IMR-90 (cell line): ENCODE measurements around the gene BTBD1. TPM values are rescaled to one million over a fixed set of nuclear protein-coding genes. Genes with fewer than 3 reads are reported as not detected.

Experiments used
- ATAC-seq: fragments of 200-7000 bp; cut with Tn5 transposase; 2 replicates; pipeline ENCODE4 v1.9.1; 2020; ENCODE audit warnings: low read depth, mild to moderate bottlenecking, moderate library complexity
- BruUV-seq: library from RNA; stranded (reverse); fragments of 400-500 nt; replicated peaks from 2 replicates; lab custom pipeline; 2021; lab: Mats Ljungman, UMichigan
- CTCF ChIA-PET: fragments of 300-600 bp; formaldehyde crosslinking; extraction: SDS; loops from one replicate; lab custom pipeline; 2021; ENCODE audit warnings: antibody characterized with exemption; lab: Yijun Ruan, JAX
- POLR2A ChIA-PET: fragments of 300-600 bp; sonication (Branson Sonifier 250); formaldehyde crosslinking; loops from one replicate; lab custom pipeline; 2022; ENCODE audit warnings: antibody characterized with exemption; ENCODE audit not compliant: unreplicated experiment; lab: Charles Lee
- DNase-seq: peaks from one replicate; pipeline ENCODE4 v3.0.0; 2013
- H2AFZ ChIP-seq: replicated peaks from 2 replicates; pipeline ENCODE3; 2013; ENCODE audit warnings: low read length, mild to moderate bottlenecking; ENCODE audit not compliant: poor library complexity
- H2AK5ac ChIP-seq: 2 replicates; pipeline ENCODE4 v1.6.1; 2013; ENCODE audit warnings: low read depth, low read length, inconsistent platforms
- H2AK9ac ChIP-seq: replicated peaks from 2 replicates; pipeline ENCODE3; 2013; ENCODE audit warnings: mild to moderate bottlenecking, low read depth, low read length, moderate library complexity; ENCODE audit not compliant: poor library complexity
- H2BK120ac ChIP-seq: 2 replicates; pipeline ENCODE4 v1.6.1; 2013; ENCODE audit warnings: low read depth, low read length, inconsistent platforms
- H2BK15ac ChIP-seq: 3 replicates; pipeline ENCODE4 v1.6.1; 2013; ENCODE audit warnings: low read depth, low read length, inconsistent platforms
- H2BK20ac ChIP-seq: 2 replicates; pipeline ENCODE4 v1.6.1; 2013; ENCODE audit warnings: low read depth, mild to moderate bottlenecking, inconsistent platforms, low read length, moderate library complexity
- H2BK5ac ChIP-seq: 2 replicates; pipeline ENCODE4 v1.6.1; 2013; ENCODE audit warnings: mild to moderate bottlenecking, low read depth, low read length, inconsistent platforms; ENCODE audit not compliant: poor library complexity, severe bottlenecking
- H3K14ac ChIP-seq: replicated peaks from 2 replicates; pipeline ENCODE4 v1.6.1; 2013; ENCODE audit warnings: low read depth, low read length, inconsistent platforms
- H3K18ac ChIP-seq: 2 replicates; pipeline ENCODE4 v1.6.1; 2013; ENCODE audit warnings: low read depth, low read length, control low read depth
- H3K23ac ChIP-seq: 2 replicates; pipeline ENCODE4 v1.6.1; 2013; ENCODE audit warnings: low read depth, low read length, inconsistent platforms
- H3K27ac ChIP-seq: 2 replicates; pipeline ENCODE4 v1.5.1; 2013; ENCODE audit warnings: mild to moderate bottlenecking, control low read depth, low read length; ENCODE audit not compliant: insufficient read depth
- H3K27me3 ChIP-seq: 2 replicates; pipeline ENCODE4 v1.6.1; 2013; ENCODE audit warnings: low read length; ENCODE audit not compliant: control insufficient read depth, insufficient read depth
- H3K36me3 ChIP-seq: 2 replicates; pipeline ENCODE4 v1.6.1; 2013; ENCODE audit warnings: low read length, mixed read lengths; ENCODE audit not compliant: control insufficient read depth, insufficient read depth
- H3K4ac ChIP-seq: 2 replicates; pipeline ENCODE4 v1.6.1; 2013; ENCODE audit warnings: low read depth, low read length, inconsistent platforms
- H3K4me1 ChIP-seq: 2 replicates; pipeline ENCODE4 v1.6.1; 2013; ENCODE audit warnings: low read length, mixed read lengths; ENCODE audit not compliant: control insufficient read depth, insufficient read depth
- H3K4me2 ChIP-seq: 2 replicates; pipeline ENCODE4 v1.6.1; 2013; ENCODE audit warnings: low read depth, mild to moderate bottlenecking, control low read depth, low read length, moderate library complexity
- H3K4me3 ChIP-seq: 2 replicates; pipeline ENCODE4 v1.5.1; 2013; ENCODE audit warnings: low read depth, mild to moderate bottlenecking, control low read depth, low read length, moderate library complexity; ENCODE audit not compliant: insufficient read depth
- H3K56ac ChIP-seq: 2 replicates; pipeline ENCODE4 v1.6.1; 2013; ENCODE audit warnings: low read length, inconsistent platforms; ENCODE audit not compliant: insufficient read depth; ENCODE audit errors: extremely low read depth
- H3K79me1 ChIP-seq, 2 experiments: 2 replicates each; pipeline ENCODE4 v1.6.1; 2013; ENCODE audit warnings: low read length in 2 of 2, inconsistent platforms in 1 of 2, low read depth in 1 of 2
- H3K9ac ChIP-seq: 2 replicates; pipeline ENCODE4 v1.6.1; 2013; ENCODE audit warnings: low read depth, low read length, control low read depth
- H3K9me1 ChIP-seq: 2 replicates; pipeline ENCODE4 v1.6.1; 2013; ENCODE audit warnings: low read length, inconsistent platforms; ENCODE audit not compliant: insufficient read depth
- H3K9me3 ChIP-seq: 2 replicates; pipeline ENCODE4 v1.6.1; 2013; ENCODE audit warnings: low read length; ENCODE audit not compliant: control insufficient read depth, insufficient read depth
- H4K20me1 ChIP-seq: 2 replicates; pipeline ENCODE4 v1.6.1; 2013; ENCODE audit warnings: low read length, inconsistent platforms; ENCODE audit not compliant: insufficient read depth
- H4K5ac ChIP-seq: 2 replicates; pipeline ENCODE4 v1.6.1; 2013; ENCODE audit warnings: mild to moderate bottlenecking, low read depth, low read length, control low read depth
- H4K8ac ChIP-seq, 2 experiments: 2 replicates each; pipeline ENCODE4 v1.6.1; 2013; ENCODE audit warnings: low read depth in 2 of 2, low read length in 2 of 2, control low read depth in 1 of 2, inconsistent platforms in 1 of 2
- H4K91ac ChIP-seq: 2 replicates; pipeline ENCODE4 v1.6.1; 2013; ENCODE audit warnings: low read depth, low read length, inconsistent platforms; ENCODE audit not compliant: insufficient read depth
- BHLHE40 ChIP-seq: fragments of 150-350 bp; IDR thresholded peaks from 2 replicates; pipeline ENCODE4 v1.6.1; 2016; ENCODE audit warnings: mild to moderate bottlenecking, low read depth, low read length
- CEBPB ChIP-seq: IDR thresholded peaks from 2 replicates; pipeline ENCODE4 v1.6.1; 2012; ENCODE audit warnings: low read depth, low read length, improper control_type of control experiment
- MAZ ChIP-seq: IDR thresholded peaks from 2 replicates; pipeline ENCODE4 v1.6.1; 2012; ENCODE audit warnings: low read depth, mild to moderate bottlenecking, low read length, improper control_type of control experiment, moderate library complexity, borderline replicate concordance
- POLR2A ChIP-seq: IDR thresholded peaks from 2 replicates; pipeline ENCODE4 v1.6.1; 2012; ENCODE audit warnings: mild to moderate bottlenecking, low read depth, low read length
- RCOR1 ChIP-seq: IDR thresholded peaks from 2 replicates; pipeline ENCODE4 v1.6.1; 2012; ENCODE audit warnings: mild to moderate bottlenecking, low read length, improper control_type of control experiment; ENCODE audit not compliant: insufficient replicate concordance
- WGBS, 2 experiments: methylation state at CpG; one replicate each; pipeline versions ENCODE4 v1.1.5 to v1.1.7; 2013; ENCODE audit warnings: missing lambda C conversion rate in 2 of 2; ENCODE audit not compliant: insufficient read length in 1 of 2; ENCODE audit errors: extremely low coverage in 2 of 2; 5-methylcytosine and 5-hydroxymethylcytosine counted together
- dilution Hi-C: fragments of 300-500 bp; cut with HindIII; formaldehyde crosslinking; loops from one replicate; pipeline ENCODE4 v1.14.3; 2018; ENCODE audit warnings: low sequenced_read_pairs; ENCODE audit not compliant: unreplicated experiment
- in situ Hi-C: fragments of 300-500 bp; cut with MboI; formaldehyde crosslinking; loops from 3 replicates; pipeline ENCODE4 v1.14.3; 2019; ENCODE audit warnings: low sequenced_read_pairs, inconsistent platforms, mixed read lengths
- intact Hi-C: fragments of 100-400 bp; cut with micrococcal nuclease; formaldehyde crosslinking; loops from 2 replicates; pipeline ENCODE4 v1.10.0; 2022
- polyA plus RNA-seq, 3 experiments: library from polyadenylated mRNA; depleted of rRNA; stranded (reverse); fragments of >200 nt; gene quantifications; 2 replicates each; pipeline ENCODE4 v1.2.3, GENCODE V29; 2012; ENCODE audit warnings: low replicate concordance in 1 of 3
- total RNA-seq: library from RNA; depleted of rRNA; stranded (reverse); fragments of >200 nt; gene quantifications from 2 replicates; pipeline ENCODE4 v1.2.3, GENCODE V29; 2012
- TF ChIP-seq, protein P1 (sequence below): fragments of 150-350 bp; IDR thresholded peaks from 2 replicates; pipeline ENCODE4 v1.6.1; 2017; ENCODE audit warnings: mild to moderate bottlenecking, antibody characterized with exemption, low read length, low read depth

Gene BTBD1
- total and polyA plus RNA-seq, 2 of the 4 experiments (the other 2 are of a cell fraction) = 39.3 to 78.7 TPM

DNA sequence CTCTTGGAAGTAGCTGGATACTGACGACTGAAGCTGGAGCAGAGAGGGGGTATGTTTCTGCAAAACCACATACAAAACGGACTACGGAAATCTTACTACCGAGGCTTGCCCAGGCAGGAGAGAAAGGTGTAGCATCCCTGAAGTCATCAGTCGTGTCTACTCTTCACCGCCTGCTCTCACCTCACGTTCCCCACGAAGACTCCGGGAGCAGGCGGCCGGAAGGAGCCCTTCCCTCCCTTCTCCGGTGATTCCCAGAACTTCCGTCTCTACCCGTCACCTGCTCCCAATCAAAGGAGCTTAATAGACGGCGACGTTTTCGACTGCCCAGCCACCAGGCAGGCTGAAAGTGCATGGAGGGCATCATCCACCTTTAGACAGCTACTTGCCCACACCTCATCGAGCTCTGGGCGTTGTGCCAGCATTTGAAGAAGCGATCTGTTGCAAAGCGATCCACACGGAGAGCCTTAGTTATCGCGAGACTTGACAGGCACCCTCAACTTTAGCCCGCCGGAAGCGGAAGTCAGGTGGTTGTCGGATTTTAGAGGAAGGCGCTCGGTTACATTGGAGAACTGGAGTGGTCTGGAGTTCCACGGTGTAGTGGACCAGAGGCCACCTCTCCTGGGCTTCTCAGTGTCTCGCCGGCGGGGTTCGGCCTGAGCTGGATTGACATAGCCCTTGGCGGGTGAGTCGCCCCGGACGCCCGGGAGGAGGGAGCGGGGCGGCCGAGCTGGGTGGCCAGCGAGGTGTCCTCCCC is 81.2 kb downstream of the BTBD1 start, which contains the start of gene RAMAC:
Gene RAMAC (plus strand): TSS at position 523 of the 754 bp plus-strand sequence. CDS start 2,809 bp downstream, outside the sequence.
- Histone ChIP-seq H3K27ac (peak within 1 kb of the TSS; percentile 85), H3K4me3 (peak within 1 kb of the TSS; percentile 63), H4K20me1 (no peaks in the 10 kb centered on the region), H3K4me1 (peaks cover 3% of the 10 kb centered on the region; the same call in 1 of the 2 replicates), H3K18ac (peak within 1 kb of the TSS; percentile 77), H2BK20ac (peak within 1 kb of the TSS; percentile 85; the same call in 1 of the 2 replicates), H4K91ac (peak within 1 kb of the TSS; percentile 96), H3K9me1 (peaks cover 8% of the 10 kb centered on the region), H3K4me2 (peak within 1 kb of the TSS; percentile 87), H2BK5ac (peak within 1 kb of the TSS; percentile 94), H3K9me3 (no peaks in the 10 kb centered on the region), H3K27me3 (no peaks in the 10 kb centered on the region), H3K36me3 (peaks cover 2% of the 10 kb centered on the region; the same call in 1 of the 2 replicates), H2AK9ac (peak within 1 kb of the TSS; percentile 95), H2AFZ (peak within 1 kb of the TSS; percentile 100), H2BK120ac (peak within 1 kb of the TSS; percentile 95), H3K4ac (peak within 1 kb of the TSS; percentile 99), H3K56ac (peak within 1 kb of the TSS; percentile 94), H2AK5ac (peak within 1 kb of the TSS; percentile 73), H3K9ac (peak within 1 kb of the TSS; percentile 97), H2BK15ac (peak within 1 kb of the TSS; percentile 93; the same call in 2 of the 3 replicates), H4K8ac (peak within 1 kb of the TSS; percentile 88 to 100), H4K5ac (peak within 1 kb of the TSS; percentile 92), H3K23ac (peak within 1 kb of the TSS; percentile 97), H3K14ac (peak within 1 kb of the TSS; percentile 99), H3K79me1 (peaks cover 5 to 21% of the 10 kb centered on the region in 2 experiments)
- WGBS, 2 experiments = 0% methylated on average over 5 of the region's 45 CpGs; no CpG with 5 or more reads in 1 of the 2 experiments
- CTCF ChIA-PET = interaction anchor here (0.8 to 2.1 kb wide), 2 partner anchors 14 to 137 kb away, joined by 3 to 4 read pairs; no protein-coding TSS in a partner anchor
- no peak for TF ChIP-seq BHLHE40
- peak; percentile 45; the same call in 1 of the 2 replicates for TF ChIP-seq CEBPB
- TF ChIP-seq, protein P1, sequence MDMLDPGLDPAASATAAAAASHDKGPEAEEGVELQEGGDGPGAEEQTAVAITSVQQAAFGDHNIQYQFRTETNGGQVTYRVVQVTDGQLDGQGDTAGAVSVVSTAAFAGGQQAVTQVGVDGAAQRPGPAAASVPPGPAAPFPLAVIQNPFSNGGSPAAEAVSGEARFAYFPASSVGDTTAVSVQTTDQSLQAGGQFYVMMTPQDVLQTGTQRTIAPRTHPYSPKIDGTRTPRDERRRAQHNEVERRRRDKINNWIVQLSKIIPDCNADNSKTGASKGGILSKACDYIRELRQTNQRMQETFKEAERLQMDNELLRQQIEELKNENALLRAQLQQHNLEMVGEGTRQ = peak; percentile 66; the same call in 1 of the 2 replicates
- peak; percentile 39; the same call in 1 of the 2 replicates for TF ChIP-seq POLR2A
- TF ChIP-seq MAZ = 0 out of 2 replicates have a peak, but pooled peaks have one; percentile 28
- TF ChIP-seq RCOR1 = no peak
- dilution Hi-C loops (no loop called here), in situ Hi-C loops (no loop called here), intact Hi-C loops (loop anchor here (5.0 kb wide), 3 partner anchors 139 to 234 kb away; no protein-coding TSS in a partner anchor)
- DNase-seq = peak; percentile 95
- no TSS peak for BruUV-seq
- peak; percentile 97 for ATAC-seq
- POLR2A ChIA-PET = interaction anchor here (0.5 to 0.7 kb wide), 3 partner anchors 47 to 236 kb away, joined by 4 to 5 read pairs (median 5); no protein-coding TSS in a partner anchor
